PC-3 (cell line): Measurements from ENCODE around the gene TMEM40.

Experiments used
- CTCF ChIP-seq: fragments of 300-600 bp; sonication (generic); conservative IDR thresholded peaks from 2 replicates; pipeline ENCODE4 v1.5.1; 2017; ENCODE audit warnings: antibody characterized with exemption, low read depth, mild to moderate bottlenecking, low read length
- EZH2phosphoT487 ChIP-seq: fragments of 300-600 bp; sonication (generic); IDR thresholded peaks from 2 replicates; pipeline ENCODE4 v1.6.1; 2018; ENCODE audit warnings: mild to moderate bottlenecking, antibody characterized with exemption, low read length, borderline replicate concordance

- TF ChIP-seq EZH2phosphoT487 = no peak
- no peak for TF ChIP-seq CTCF
Measured at GRCh38 chr3:12700800-12701199, 58.3 kb downstream of the TMEM40 start.
